Inflammatory macrophage (primary cell): Measurements from ENCODE around the gene PSD4.

Experiments used
- DNase-seq, 2 donors: peaks; one replicate each; pipeline ENCODE4 v3.0.0-alpha.2; 2020 to 2022

PSD4 gene

DNA sequence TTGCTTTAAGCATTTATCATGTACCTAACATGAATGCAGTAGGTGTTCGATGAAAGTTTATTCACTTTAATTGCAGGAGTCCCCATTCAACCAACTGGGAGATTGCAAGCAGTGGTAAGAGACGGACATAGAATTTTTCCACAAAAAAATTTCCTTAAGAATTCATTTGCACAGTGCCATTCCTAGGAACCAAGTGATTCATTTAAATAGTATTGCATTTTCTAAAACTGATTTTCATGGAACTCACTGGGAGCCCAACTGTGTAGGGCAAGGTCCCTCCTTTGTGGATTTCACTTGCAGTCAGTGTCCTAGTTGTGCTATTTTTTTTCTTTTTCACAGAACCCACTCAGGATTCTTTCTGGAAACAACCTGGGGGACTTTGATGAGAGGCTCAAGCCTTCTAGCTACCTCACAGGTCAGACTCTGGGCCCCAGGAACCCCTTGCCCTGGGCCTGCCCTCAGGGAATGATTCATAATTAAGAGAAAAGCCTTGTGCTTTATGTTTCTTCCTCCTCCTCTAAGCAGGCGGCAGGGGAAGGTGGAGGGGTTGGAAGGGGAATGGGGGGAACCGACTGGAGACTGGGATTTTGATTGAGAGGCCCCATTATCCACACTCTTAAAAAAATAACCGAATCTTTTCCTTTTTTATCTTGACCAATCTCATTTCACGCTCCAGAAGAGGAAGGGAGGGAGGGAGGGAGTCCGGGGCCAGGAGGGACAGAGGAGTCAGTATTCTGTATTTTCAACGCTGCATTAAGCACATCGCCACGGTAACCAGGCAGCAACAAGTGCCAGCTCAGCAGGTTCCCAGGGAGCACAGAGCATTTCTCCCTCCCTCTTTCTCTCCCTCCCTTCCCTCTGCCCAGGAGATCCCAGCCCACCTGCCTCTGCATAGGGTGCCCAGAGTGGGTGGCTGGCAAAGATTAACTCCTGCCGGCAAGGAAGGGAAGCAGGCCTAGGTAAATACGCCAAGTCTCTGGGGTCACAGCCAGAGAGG, 51.8 kb downstream of the PSD4 start:
- DNase-seq = no peak

DNA sequence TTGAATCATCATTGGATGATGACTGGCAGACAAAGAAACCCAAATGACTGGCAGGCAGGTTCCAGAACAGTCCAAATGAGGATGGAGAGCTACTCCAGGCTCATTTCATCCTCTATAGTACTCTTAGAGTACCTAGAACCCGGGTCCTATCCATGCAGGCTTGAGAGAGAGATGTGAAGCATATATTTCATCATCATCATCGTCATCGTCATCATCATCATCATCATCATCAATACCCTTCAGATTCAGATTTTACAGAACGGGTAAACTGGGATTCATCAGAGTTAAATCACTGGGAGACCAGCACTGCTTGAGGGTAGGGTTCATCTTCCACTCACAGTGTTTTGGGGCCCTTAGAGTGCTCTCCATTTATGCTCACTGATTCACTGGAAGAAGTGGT, 52.7 kb downstream of the PSD4 start:
- DNase-seq = no peak

DNA sequence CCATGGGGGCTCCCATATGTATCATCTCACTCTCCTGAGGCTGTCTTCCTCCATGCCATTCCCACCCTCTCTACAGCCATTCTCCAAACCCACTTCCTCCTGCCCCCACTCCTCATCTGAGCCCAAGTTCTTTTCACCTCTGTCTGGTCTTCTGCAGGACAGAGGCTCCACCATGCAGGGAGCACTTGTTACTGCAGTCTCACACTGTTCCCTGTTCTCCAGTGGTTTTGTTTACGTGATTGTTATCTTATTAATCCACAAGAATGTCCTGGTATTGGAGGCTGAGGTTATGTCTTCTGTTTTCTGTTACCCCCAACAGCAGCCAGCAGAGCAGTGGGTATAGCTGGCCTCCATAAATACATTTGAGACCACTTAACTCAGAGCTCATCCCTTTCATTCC, 53.5 kb downstream of the PSD4 start:
- no peak for DNase-seq

DNA sequence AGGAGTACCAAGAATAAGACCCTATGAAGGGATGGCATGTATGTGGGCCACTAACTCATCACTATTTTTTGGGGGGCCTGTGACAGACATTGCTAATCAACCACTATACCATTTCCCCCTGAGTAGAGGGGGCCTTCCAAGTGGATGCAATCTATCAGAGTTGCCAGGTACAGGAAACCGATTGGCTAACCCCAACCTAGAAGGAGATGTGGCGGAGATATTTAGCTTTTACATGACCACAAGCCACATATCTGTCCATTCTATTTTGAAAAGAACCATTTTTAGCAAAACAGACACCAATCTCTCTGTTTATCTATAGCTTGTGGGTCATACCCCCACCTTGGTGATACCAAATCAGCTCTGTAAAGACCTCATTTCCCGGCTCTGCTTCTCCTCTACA, 53.9 kb downstream of the PSD4 start:
- DNase-seq = no peak

DNA sequence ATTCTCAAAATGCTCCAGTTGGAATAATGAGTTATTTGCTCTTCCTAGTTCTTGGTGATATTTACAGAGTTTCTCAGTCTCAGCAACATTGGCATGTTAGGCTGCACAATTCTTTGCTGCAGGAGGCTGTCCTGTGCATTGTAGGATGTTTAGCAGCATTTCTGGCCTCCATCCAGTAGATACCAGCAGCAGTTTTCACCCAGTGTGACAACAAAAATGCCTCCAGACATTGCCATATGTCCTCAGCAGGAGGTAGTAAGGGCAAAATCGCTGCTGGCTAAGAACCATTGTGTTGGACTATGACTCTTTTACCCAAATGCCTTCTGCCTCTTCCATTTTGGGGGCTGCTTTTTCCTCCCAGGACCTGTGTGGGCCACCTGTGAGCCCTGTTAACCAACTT, 54.6 kb downstream of the PSD4 start:
- DNase-seq = no peak

DNA sequence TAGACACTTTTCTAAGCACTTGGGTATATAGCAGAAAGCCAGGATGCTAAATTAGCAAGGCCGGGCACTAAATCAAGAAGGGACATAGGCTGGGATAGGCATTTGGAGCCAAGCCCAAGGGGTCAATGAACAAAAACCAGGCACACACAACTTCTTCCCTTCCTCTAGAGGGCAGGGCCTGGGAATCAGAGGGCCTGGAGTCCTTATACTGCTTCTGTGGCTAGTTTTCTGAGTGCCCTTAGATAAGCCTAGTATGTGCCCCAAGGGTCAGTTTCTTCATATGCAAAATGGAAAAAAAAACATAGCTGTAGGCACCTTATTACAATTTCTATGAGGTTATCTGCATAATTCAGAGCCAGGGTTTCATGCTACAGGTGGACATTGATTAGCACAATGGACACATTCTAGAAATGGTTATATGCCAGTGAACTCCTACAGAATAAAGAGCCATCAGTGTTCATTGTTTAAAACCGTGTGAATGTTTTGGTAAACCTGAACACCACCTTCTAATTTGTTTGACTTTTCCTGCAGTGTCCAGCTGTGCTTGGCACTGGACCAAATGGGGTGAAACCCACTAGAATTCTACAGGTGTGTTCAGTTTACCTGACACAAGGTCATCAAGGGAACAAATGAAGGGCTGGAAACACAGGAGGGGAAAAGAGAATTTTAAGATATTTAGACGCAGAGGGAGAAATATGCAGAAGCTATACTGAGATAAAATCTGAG, 55.4 kb downstream of the PSD4 start:
- DNase-seq = no peak

DNA sequence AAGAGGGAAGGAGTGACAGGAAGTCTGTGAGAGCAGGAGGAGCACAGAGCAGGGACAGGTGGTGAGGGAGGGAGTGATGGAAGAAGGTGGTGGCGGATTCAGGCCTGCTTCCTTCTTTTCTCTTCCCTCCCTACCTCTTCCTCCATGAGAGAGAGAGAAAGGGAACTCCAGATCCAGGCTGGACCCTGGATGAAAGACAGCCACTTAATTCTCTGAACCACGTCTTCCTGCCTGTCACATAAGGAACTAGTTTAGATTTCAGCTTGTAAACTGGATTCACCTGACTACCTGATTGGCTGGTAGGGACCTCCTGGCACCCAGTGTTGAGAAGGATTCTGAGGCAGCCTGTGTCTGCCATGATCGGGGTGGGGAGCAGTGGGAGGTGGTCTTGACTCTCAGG, 56.0 kb downstream of the PSD4 start:
- DNase-seq = no peak

DNA sequence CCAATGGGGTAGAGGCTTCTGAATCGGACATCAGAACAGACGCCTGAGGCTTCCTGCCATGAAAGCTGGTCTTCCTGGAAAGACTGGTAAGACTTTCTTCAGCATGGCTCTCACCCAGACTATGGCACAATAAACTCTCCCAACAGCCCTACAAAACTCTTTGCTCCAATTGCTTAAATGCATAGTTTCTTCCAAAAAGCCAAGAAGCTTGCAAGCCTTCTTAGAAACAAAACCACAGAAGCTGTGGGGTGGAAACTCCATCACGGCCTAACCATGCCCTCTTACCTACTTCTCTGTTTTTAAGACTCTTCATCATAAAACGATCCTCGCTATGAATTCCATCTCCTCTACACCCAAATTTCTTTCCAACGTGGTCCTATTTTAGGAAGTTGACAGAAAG, 56.8 kb downstream of the PSD4 start:
- DNase-seq = peak; percentile 76 to 88

DNA sequence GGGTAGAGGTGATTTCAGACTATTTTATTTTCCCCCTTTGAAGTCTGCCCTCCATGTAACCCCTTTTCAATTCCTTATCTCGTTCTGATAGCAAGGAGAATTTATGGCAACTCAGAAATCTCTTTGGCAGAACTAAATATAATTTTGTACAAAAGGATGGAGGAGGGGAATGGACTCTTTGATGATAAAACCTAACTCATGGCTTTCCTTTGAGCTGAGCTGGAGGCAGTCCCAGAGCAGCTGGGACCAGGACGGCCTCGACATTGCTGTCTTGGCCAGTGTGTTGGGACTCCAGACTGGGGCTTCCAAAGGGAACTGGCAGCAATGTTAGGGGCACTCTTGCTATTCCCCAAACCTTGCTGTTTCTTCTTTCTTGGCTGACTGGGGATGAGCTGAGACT, 57.3 kb downstream of the PSD4 start:
- no peak for DNase-seq

DNA sequence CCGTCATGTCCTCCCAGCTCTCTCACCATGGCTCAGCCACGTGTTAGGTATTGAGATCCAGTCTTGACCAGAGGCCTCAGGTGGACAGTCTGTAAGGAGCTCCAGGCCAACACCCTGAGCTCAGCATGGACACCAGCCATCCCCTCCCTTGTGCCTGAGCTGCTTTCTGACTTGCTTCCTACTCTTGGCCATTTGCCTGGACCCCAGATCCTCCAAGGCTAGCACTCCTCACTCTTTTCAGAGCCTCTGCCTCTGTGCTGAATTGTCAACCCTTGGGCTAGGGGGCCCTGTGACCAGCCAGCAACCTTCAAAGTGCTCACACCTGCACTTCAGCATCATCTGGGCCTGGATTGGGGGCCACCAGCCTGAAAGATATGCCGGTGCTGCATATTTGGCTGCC, 58.4 kb downstream of the PSD4 start:
- no peak for DNase-seq

DNA sequence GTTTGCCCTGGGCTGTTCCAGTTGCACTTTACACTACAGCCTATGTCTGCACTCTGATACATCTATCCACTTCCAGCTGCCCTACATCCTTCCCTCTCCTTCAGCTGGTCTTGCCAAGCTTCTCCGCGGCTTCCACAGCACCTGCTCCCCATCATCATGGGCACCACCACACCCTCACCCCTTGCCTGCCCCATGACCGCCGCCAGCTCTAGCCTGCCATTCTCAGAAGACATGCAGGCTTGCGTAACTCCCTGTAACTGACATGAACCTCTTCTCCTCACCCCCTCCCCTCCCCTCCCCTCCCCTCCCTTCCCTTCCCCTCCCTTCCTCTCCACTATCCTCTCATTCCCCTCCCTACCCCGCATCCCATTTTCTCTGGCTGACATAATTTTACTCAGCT, 59.0 kb downstream of the PSD4 start:
- no peak for DNase-seq

DNA sequence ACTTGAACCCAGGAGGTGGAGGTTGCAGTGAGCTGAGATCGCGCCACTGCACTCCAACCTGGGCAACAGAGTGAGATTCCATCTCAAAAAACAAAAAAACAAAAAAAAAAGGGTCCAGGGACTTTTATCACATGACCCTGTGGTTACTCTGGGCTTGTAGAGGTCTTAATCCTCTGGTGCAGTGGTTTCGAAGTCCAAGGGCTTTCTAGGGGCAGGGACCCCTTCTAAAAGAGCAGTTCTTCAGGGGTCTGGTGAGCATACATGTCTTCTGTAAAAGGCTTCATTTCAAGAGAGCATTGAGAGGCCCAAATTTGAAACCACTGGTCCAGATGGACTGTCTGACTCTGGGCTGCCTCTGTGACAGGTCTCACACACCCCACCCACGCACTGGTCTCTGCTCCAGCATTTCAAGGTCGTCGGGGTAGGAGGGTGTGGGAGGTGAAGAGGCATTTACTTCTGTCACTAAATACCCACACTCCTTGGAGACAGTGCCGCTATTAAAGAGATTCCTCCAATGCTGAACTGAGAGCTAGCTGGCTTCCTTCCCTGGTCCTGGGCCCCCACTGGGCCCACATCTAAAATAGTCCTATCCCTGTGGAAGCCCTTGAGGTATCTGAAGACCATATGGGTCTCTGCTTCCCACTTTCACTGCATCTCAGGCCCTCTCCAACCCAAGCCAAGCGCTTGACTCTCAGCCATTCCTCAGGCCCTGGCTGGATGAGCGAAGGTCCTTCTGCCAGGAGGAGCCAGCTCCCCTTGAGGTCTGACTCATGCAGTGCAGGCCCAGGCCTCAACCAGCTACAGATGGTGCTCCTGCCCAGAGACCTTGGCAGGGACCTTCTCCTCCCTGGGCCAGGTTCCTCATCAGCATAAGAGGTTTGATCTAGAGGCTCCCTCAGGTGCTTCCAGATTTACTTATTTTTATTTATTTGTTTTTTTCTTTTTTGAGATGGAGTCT, 60.1 kb downstream of the PSD4 start:
- peak in 1 of 2 donors; percentile 65 for DNase-seq

DNA sequence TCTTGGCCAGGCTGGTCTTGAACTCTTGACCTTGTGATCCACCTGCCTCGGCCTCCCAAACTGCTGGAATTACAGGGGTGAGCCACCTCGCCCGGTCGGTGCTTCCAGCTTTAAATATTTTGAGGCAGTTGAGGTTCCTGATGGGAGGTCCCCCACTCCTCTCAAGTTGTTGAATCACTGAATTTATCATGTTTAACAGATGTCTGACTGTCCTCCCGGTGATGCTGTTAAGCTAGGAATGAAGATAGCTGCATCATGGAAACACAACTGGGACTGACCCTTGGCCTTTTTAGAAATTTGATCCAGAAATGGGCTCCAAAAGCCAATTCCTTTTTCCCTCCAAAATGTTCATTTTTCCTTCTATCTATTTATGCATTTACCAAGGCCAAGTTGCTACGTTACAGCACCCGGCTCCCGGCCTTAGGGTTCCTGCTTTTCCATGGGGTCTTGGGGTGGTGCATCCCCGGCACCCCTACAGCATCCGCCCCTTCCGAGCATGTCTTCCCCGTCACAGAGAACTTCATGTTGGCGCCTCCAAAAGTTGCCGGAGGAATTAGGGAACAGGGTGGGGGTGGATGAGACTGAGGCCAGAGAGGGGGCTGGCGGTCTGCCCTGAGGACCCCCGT, 61.1 kb downstream of the PSD4 start:
- DNase-seq = no peak

DNA sequence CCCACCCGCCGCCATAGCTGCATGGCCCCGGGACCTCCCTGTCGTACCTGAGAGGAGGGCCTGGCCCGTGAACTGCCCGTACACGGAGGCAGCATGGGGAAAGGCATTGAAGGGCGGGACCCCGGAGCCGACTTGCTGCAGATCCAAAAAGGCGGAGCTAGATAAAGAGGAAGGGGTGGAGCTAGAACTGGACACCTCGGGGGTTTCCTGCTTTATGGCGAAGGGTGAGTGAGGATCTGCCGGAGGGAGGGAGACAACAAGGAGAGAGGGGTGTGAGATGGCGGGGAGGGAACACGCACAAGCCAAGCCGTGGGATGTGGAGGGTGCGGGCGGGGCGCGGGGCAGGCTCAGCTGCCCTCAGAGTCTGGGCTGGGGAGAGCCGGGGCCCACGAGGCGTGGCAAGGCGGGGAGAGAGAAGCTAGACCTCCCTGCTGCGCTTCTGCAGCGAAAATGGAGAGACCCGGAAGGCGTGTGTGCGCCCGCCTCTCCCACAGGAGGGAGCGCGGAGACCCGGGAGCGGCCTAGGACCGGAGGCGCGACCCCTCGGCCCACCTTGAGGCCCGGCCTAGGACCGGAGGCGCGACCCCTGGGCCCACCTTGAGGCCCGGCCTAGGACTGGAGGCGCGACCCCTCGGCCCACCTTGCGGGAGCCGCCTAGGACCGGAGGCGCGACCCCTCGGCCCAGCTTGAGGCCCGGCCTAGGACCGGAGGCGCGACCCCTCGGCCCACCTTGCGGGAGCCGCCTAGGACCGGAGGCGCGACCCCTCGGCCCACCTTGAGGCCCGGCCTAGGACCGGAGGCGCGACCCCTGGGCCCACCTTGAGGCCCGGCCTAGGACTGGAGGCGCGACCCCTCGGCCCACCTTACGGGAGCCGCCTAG, 61.8 kb downstream of the PSD4 start:
- DNase-seq = peak; percentile 38 to 44

DNA sequence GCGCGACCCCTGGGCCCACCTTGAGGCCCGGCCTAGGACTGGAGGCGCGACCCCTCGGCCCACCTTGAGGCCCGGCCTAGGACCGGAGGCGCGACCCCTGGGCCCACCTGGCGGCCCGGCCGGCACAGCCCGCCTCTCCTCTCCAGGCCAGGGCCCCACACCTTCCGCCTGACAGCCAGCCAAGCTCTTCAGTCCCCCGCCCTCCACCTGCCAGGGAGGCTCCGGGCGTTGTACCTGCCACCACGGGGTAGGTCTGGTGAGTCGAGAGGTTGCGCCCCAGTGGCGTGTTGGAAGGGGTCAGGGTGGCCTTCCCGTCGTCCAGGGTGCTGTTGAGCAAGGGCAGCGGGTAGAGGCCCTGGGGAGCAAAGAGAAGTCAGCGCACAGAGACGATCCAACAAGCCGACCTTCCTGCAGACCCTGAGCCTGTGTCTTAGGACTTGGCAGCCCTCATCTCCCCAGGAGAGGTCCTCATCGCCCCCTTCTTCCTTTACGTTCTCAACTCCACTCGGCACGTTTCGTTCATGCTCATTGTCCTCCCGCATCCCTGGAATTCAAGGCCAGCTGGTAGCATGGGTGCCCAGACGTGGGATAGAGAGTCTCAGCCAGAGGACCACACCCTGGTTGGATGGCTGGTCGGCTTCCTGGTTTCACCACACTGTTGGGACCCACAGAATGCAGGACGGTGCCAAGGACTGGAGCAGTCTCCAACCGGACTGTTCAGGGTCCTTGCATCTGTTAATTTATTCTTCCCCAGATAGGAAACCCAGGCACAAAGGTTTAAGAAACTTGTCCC, 62.8 kb downstream of the PSD4 start:
- DNase-seq = no peak

DNA sequence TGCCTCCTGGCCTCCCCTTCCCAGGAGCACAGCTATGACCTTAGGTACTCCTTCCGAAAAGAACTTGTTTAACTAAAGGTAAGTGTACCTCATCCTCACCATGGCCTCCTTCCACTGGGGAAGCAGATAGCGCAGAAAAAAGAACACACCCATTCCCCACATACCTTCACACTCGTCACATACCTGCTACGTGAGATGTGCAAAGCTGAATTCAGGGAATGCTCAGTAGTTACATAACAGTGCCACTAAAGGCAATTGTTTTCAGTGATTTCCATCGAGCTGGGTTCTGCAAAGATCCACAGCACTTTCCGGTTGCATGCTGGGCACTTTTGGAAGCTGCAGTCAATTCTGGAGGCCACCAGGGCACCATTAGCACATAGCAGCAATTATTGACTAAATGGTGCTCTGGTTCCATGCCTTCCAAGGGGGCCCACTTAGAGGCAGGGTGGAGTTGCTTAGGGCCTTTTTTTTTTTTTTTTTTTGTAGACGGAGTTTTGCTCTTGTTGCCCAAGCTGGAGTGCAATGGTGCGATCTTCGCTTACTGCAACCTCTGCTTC, 63.9 kb downstream of the PSD4 start:
- no peak for DNase-seq

DNA sequence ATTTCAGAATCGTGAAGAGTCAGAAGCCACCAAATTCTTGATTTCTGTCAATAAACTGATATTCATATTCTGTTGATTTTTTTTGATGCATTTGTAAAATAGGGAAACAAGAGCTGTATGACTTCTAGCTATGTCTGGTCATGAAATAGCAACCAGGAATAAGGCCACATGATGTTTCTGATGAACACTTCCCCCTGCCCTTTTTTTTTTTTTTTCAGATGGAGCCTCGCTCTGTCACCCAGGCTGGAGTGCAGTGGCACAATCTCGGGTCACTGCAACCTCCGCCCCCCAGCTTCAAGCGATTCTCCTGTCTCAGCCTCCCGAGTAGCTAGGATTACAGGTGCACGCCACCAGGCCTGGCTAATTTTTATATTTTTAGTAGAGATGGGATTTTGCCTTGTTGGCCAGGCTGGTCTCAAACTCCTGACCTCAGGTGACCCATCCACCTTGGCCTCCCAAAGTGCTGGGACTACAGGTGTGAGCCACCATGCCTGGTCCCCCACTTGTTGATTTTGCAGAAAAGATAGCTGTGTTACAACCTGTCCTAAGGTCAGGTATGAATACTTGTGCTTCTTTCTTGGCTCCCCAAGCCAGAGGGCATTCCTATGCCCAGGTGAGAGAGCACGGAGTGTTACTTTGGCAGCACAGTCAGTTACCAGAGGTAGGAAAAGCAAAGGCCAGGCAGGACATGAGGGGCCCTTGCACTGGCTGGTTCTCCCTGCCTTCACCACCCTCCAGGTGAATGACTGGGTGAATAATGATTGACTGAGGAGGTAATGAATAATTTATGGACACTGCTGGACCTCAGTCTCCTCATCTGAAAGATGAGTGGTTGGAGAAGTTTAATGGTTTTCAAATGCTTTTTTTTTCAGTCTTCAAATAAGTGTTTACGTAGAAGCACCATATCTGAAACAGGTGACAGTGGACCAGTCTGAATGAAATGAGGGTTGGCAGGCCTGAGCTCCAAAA, 65.4 kb downstream of the PSD4 start:
- peak; percentile 69 to 83 for DNase-seq

DNA sequence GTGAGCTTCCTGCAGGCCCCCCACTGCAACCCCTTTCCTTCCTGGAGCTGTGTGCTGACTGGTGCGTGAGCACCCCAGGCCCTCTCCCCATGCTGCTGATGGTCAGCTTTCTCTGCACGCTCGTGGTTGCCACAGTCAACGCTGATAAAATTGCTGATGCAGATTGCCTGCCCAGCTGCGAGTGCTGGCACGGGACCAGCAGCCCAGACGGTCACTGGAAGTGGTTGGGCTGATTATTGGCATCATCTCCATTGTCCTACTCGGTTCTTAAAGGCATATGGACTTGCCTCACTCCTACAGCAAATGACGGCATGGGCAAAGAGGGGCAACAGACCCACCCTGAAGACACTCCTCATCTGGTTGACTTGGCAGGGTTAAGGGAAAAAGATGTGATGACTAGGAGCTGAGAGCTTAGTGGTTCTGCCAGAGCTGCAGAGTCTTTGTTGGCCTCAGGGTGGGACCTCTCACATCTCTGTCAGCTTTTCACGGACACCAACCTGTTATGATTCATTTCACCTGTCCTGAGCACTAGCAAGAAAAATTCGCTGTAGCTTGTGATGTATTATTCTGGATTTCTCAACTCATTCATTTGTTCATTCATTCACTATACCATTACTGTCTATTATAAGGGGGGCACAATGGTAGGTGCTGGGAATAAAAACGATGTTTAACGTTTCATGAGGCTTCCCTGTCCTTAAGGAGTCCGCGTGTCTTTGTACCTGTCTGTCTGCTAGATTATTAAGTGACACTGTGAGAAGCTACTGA, 66.6 kb downstream of the PSD4 start:
- peak; percentile 68 for DNase-seq
